KMS-11 (cell line): Measurements from ENCODE around the gene ENDOG.
"Not testable (repeated sequence)": the region's sequence is repeated elsewhere in the genome, so short reads cannot be mapped to it uniquely, and the experiment has no call there.

Experiments used
- H2AFZ ChIP-seq: fragments of 200-600 bp; sonication (generic); 2 replicates; pipeline ENCODE4 v1.6.1; 2016; ENCODE audit warnings: antibody characterized with exemption, mixed run types, low read depth
- H3K27ac ChIP-seq: fragments of 200-600 bp; sonication (generic); 2 replicates; pipeline ENCODE4 v1.6.1; 2016; ENCODE audit warnings: mild to moderate bottlenecking, mixed run types
- H3K27me3 ChIP-seq: fragments of 200-600 bp; sonication (generic); 2 replicates; pipeline ENCODE4 v1.6.1; 2017; ENCODE audit warnings: mild to moderate bottlenecking, low read depth, mixed run types, moderate library complexity; ENCODE audit not compliant: insufficient read depth
- H3K36me3 ChIP-seq: fragments of 200-600 bp; sonication (generic); 2 replicates; pipeline ENCODE4 v1.6.1; 2017; ENCODE audit warnings: mild to moderate bottlenecking, mixed run types; ENCODE audit not compliant: insufficient read depth
- H3K4me1 ChIP-seq: fragments of 200-600 bp; sonication (generic); 2 replicates; pipeline ENCODE4 v1.6.1; 2016; ENCODE audit warnings: mild to moderate bottlenecking, low read depth, mixed run types; ENCODE audit not compliant: poor library complexity, severe bottlenecking
- H3K4me2 ChIP-seq: fragments of 200-600 bp; sonication (generic); 2 replicates; pipeline ENCODE4 v1.7.0; 2016; ENCODE audit warnings: mild to moderate bottlenecking, mixed run types
- H3K4me3 ChIP-seq: fragments of 200-600 bp; sonication (generic); IDR thresholded peaks from 2 replicates; pipeline ENCODE4 v1.6.1; 2017; ENCODE audit warnings: low read depth, low read length, mixed read lengths; ENCODE audit not compliant: insufficient read depth
- H3K79me2 ChIP-seq: fragments of 200-600 bp; sonication (generic); 2 replicates; pipeline ENCODE4 v1.6.1; 2016; ENCODE audit warnings: low read depth, mixed run types; ENCODE audit not compliant: insufficient read depth
- H3K9ac ChIP-seq: fragments of 200-600 bp; sonication (generic); 2 replicates; pipeline ENCODE4 v1.6.1; 2016; ENCODE audit warnings: mild to moderate bottlenecking, mixed run types
- H4K20me1 ChIP-seq: fragments of 200-600 bp; sonication (generic); 2 replicates; pipeline ENCODE4 v1.6.1; 2016; ENCODE audit warnings: mild to moderate bottlenecking, mixed run types; ENCODE audit not compliant: insufficient read depth
- TF ChIP-seq, protein P1 (sequence below): fragments of 200-600 bp; sonication (generic); conservative IDR thresholded peaks from 2 replicates; pipeline ENCODE4 v1.6.1; 2017; ENCODE audit warnings: low read depth, mild to moderate bottlenecking, antibody characterized with exemption, low read length, moderate library complexity, mixed read lengths

The ENDOG gene

DNA sequence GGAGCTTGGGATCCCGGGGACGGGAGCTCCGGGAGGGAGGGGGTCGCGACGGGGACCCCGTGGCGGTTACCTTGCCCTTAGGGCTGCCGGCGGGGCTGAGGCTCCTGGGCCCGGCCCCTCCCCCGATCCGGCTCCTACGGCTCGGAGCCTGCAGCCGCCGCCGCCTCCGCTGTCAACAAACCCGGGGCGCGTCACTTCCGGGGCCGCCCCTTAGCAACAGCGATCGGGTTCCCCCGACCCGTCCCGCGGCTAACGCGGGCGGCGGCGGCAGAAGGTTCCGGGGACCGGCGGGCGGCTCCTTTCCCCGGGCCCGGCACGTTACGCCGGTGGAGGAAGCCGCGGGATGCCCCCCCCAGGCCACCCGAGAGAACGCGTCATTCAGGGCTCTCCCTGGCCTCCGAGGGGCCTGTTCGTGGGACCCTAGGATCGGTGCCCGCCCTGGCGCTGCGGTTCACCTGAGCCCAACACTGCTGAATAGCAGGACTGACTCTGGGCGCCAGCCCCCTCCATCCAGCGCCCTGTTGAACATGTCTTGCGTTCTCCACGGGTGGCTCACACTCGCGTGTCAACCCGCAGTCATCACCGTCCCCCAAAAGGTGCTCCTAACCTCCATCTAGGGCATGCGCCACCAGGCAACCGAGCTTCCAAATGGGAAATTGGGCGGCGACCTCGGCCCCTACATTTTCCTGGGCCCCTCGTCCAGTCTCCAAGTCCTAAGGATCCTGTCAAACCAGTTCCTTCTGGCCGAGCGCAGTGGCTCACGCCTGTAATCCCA is 46.4 kb upstream of the ENDOG start, which contains the start of gene ZER1:
Gene ZER1 (minus strand): TSS at position 183 of the 775 bp plus-strand sequence. CDS start 16,362 bp downstream, outside the sequence.
- H3K79me2 ChIP-seq: no peaks in the 10 kb centered on the region

DNA sequence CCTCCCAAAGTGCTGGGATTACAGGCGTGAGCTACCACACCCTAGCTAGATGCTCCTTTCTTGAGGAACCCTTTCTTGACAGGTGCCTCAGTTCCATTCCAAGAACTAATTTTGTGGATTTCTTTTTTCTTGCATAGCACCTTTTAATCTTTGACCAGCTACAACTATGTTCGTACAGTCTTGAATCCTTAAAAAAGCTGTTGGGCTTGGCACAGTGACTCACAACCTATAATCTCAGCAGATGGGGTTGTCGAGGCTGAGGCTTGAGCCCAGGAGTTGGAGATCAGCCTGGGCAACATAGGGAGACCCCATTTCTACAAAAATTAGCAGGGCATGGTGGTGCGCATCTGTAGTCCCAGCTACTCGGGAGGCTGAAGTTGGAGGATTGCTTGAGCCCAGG is 45.3 kb upstream of the ENDOG start:
- Histone ChIP-seq H3K27me3 (no peaks in the 10 kb centered on the region), H3K36me3 (no peaks in the 10 kb centered on the region), H2AFZ (peak overlapping the region; percentile 99; the same call in 1 of the 2 replicates), H3K4me1 (peaks cover 11% of the 10 kb centered on the region), H4K20me1 (no peaks in the 10 kb centered on the region), H3K27ac (no peak overlapping the region), H3K79me2 (no peaks in the 10 kb centered on the region), H3K9ac (no peak overlapping the region), H3K4me2 (no peak overlapping the region), H3K4me3 (no peak overlapping the region)
- TF ChIP-seq, protein P1, sequence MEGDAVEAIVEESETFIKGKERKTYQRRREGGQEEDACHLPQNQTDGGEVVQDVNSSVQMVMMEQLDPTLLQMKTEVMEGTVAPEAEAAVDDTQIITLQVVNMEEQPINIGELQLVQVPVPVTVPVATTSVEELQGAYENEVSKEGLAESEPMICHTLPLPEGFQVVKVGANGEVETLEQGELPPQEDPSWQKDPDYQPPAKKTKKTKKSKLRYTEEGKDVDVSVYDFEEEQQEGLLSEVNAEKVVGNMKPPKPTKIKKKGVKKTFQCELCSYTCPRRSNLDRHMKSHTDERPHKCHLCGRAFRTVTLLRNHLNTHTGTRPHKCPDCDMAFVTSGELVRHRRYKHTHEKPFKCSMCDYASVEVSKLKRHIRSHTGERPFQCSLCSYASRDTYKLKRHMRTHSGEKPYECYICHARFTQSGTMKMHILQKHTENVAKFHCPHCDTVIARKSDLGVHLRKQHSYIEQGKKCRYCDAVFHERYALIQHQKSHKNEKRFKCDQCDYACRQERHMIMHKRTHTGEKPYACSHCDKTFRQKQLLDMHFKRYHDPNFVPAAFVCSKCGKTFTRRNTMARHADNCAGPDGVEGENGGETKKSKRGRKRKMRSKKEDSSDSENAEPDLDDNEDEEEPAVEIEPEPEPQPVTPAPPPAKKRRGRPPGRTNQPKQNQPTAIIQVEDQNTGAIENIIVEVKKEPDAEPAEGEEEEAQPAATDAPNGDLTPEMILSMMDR: no peak

More for the DNA sequence above, 46.4 kb upstream of the ENDOG start, which contains the start of gene ZER1:
- Histone ChIP-seq H3K36me3 (no peaks in the 10 kb centered on the region), H3K27ac (peak within 1 kb of the TSS; percentile 66), H3K27me3 (no peaks in the 10 kb centered on the region), H3K4me2 (peak within 1 kb of the TSS; percentile 90), H2AFZ (peak within 1 kb of the TSS; percentile 99), H3K9ac (peak within 1 kb of the TSS; percentile 37; the same call in 1 of the 2 replicates), H4K20me1 (no peaks in the 10 kb centered on the region), H3K4me1 (peaks cover 11% of the 10 kb centered on the region), H3K4me3 (no peak within 1 kb of the TSS)
- TF ChIP-seq, protein P1: no peak

DNA sequence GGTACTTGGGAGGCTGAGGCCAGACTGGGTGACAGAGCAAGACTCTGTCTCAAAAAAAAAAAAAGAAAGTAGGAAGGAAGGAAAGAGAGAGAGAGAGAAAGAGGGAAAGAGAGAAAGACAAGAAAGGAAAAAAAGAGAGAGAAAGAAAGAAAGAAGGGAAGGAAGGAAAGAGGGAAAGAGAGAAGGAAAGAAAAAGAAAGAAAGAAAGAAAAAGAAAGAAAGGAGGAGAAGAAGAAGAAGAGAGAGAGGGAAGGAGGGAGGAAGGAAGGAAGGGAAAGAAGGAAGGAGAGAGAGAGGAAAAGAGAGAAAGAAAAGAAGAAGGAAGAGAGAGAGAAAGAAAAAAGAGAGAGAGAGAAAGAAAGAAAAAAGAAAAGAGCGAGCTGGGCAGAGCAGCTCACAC is 43.5 kb upstream of the ENDOG start:
- H3K36me3 ChIP-seq: no peaks in the 10 kb centered on the region
- TF ChIP-seq, protein P1: no peak
- H4K20me1 ChIP-seq: no peaks in the 10 kb centered on the region
- H3K27me3 ChIP-seq: no peaks in the 10 kb centered on the region
- no peak overlapping the region for H3K27ac ChIP-seq
- H3K79me2 ChIP-seq: no peaks in the 10 kb centered on the region
- H3K4me3 ChIP-seq: no peak overlapping the region
- H3K4me2 ChIP-seq: no peak overlapping the region
- peaks cover 11% of the 10 kb centered on the region for H3K4me1 ChIP-seq
- H2AFZ ChIP-seq: no peak overlapping the region
- H3K9ac ChIP-seq: no peak overlapping the region

DNA sequence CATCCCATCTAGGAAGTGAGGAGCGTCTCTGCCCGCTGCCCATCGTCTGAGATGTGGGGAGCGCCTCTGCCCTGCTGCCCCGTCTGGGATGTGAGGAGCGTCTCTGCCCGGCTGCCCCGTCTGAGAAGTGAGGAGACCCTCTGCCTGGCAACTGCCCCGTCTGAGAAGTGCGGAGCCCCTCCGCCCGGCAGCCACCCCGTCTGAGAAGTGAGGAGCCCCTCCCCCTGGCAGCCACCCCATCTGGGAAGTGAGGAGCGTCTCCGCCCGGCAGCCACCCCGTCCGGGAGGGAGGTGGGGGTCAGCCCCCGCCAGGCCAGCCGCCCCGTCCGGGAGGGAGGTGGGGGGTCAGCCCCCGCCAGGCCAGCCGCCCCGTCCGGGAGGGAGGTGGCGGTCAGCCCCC is 38.2 kb upstream of the ENDOG start:
- not testable (repeated sequence) for H3K4me3 ChIP-seq, H2AFZ ChIP-seq, H3K27me3 ChIP-seq, H4K20me1 ChIP-seq, H3K4me1 ChIP-seq, H3K9ac ChIP-seq, H3K27ac ChIP-seq, H3K79me2 ChIP-seq, H3K36me3 ChIP-seq, H3K4me2 ChIP-seq
